Activated gamma-delta T cell treated with anti-CD3 and anti-CD28 coated beads, Interleukin-2, amount 50 U/mL, for 16 hours (primary cell): ENCODE results near the gene NRN1.
"Not testable (repeated sequence)": the region's sequence is repeated elsewhere in the genome, so short reads cannot be mapped to it uniquely, and the experiment has no call there.

Experiments
- DNase-seq: peaks from one replicate; pipeline ENCODE4 v3.0.0-alpha.2; 2020; ENCODE audit warnings: low read depth

Gene NRN1

GRCh38 chr6:5981126-5982026 lies 25.3 kb downstream of the NRN1 start:
- no peak for DNase-seq

- DNase-seq, result no peak
These were observed 26.9 kb downstream of the NRN1 start for GRCh38 chr6:5979650-5980420.

DNA sequence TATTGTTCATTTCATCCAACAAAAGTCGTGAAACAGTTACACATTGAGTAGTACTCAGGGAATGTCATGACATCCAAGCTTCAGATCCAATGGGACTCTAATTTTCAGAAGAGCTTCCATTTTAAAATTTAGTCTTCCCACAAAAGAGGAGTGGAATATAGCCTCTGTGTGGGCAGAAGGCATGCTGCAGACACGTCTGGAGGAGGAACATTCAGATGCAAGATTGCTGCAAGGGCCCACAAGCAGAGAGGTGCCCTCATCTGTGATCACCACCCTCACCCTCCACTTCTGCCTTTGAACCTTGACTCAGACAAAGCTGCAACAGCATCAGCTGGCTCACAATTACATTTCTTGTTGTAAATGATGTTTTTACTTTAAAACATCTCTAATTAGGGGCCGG lies 29.9 kb downstream of the NRN1 start:
- DNase-seq, result no peak

- DNase-seq, result no peak
These were observed 37.6 kb downstream of the NRN1 start for GRCh38 chr6:5968817-5969734.

GRCh38 chr6:5968036-5968435 lies 38.7 kb downstream of the NRN1 start:
- not testable (repeated sequence) for DNase-seq

GRCh38 chr6:5967594-5967993 lies 39.1 kb downstream of the NRN1 start:
- DNase-seq, result no peak

- no peak for DNase-seq
These were observed 43.9 kb downstream of the NRN1 start for GRCh38 chr6:5962794-5963193.

DNA sequence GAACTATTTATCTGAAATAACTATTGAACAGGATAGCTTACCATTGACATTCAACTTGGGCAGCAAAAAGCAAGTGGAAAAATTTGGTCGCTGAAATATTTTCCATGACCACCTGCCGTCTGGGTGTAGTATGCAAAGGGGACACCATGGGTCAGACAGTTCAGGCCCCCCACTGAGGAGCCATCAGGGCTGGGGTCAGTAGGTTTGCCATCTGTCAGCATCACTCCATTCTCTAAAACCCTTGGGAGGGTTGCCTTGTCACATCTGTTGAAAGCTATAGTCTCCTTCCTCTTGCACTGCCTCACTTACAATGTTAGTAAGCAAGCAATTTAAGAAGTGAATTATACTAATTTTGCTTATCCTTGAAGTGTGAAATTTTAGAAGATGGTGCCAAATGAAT lies 44.9 kb downstream of the NRN1 start:
- DNase-seq, result no peak

DNA sequence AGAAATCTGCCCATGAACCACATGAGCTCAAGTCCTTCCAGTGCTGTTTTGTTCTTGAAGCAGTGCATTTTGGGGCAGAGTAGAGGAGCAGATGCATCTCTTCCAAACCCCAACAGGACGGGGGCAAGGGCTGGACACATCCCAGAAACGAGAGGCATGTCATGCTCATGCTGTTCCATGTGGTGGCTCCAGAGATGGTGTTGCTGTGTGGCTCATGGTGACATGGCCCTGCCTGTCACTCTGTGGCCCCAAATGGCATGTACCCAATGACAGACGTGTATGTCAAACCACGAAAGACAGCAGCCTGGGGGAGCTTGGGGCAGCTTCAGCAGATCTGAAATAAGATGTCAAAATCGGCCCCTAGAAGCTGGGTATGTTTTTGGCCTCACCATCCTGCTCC lies 46.3 kb downstream of the NRN1 start:
- no peak for DNase-seq

DNA sequence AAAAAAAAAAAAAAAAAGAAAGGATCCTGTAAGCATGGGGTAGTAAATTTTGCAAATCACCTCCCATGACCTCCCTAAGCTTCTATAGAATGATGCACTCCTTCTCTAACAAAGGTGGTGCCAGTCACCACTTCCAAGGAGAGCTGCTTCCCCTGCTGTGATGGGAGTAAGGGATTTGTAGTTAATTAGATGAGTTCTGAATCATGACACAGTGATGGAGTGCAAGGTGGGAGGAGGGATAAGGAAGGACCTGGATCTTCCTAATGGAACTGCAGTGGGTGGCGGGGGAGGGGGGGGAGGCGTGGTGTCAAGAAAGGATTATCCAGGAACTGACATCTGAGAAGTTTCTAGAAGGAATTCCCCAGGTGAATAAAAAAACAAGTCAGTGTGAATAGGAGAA lies 47.8 kb downstream of the NRN1 start:
- no peak for DNase-seq

DNA sequence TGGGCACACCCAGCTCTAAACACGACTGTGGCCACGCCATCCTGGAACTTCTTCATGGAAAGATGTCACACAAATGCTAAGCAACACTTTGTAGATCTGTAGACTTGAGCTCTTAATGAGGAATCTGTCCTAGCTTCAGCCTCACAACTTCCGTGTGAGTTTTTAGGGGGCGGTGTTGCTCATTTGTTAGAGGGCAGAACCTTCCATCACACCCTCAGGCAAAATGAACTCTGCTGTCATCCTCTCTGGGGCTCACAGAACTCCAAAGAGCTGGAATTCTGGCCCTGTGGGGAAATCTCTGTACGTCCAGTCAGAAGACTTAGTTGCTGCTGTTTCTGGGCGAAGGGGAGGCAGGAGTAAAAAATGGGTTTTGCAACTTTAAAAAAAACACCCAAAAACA lies 49.8 kb downstream of the NRN1 start:
- DNase-seq, result no peak

DNA sequence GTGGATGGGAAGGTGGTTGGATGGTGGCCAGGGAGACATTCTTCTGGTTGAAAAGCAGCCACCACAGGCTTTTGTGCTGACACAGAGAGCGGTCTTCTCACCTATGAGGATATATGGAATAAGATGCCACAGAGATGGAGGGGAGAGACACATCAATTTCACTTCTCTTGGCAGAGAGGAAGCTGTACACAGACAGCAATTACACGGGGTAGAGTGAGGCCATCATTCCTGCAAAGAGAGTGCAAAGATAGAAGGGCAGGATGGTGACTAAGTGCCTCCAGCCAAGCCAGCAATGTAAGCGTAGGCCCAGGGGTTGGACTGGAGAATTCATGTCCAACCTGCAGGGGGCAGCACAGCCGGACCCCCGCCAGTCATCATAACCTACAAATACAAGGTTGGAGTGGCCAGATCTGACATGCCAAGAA lies 56.4 kb downstream of the NRN1 start:
- no peak for DNase-seq
